H1 (cell line): ENCODE results near the gene ADAMTS8.

Source experiments
- CREB1 ChIP-seq: IDR thresholded peaks from 2 replicates; pipeline ENCODE4 v1.6.1; 2012; ENCODE audit warnings: inconsistent platforms
- EP300 ChIP-seq, 2 experiments: IDR thresholded peaks; 1 replicate in 1 of 2; 2 replicates in 1 of 2; pipeline ENCODE4 v1.6.1; 2011 to 2012; ENCODE audit warnings: low read depth in 2 of 2, low read length in 2 of 2, mild to moderate bottlenecking in 2 of 2, borderline replicate concordance in 1 of 2, inconsistent platforms in 1 of 2, moderate library complexity in 1 of 2

GRCh38 chr11:130399196-130399595 lies 29.2 kb downstream of the ADAMTS8 start:
- no peak for TF ChIP-seq EP300 (IDR thresholded peaks at IDR 0.05; ENCODE audit: borderline replicate concordance in 1 of 2, low read depth in 2 of 2, low read length in 2 of 2)
- TF ChIP-seq CREB1 = no peak
